CD4-positive, CD25-positive, alpha-beta regulatory T cell (primary cell): Measurements from ENCODE around the gene LGI4. TPM values are rescaled to one million over a fixed set of nuclear protein-coding genes. Genes with fewer than 3 reads are reported as not detected.

Experiments
- ATAC-seq, 2 donors: fragments of 150-1000 bp; cut with Tn5 transposase; one replicate each; pipeline ENCODE4 v1.10.0; 2021; ENCODE audit warnings: low read depth in 2 of 2, moderate number of reproducible peaks in 2 of 2, moderate library complexity in 1 of 2
- DNase-seq, 3 donors: peaks; one replicate each; pipeline versions ENCODE4 v3.0.0 to v3.0.0-alpha.2; 2012 to 2022; ENCODE audit warnings: mixed read lengths in 1 of 3
- H3K27ac ChIP-seq: one replicate; pipeline ENCODE4 v1.7.0; 2013; ENCODE audit warnings: mild to moderate bottlenecking, low read length; ENCODE audit not compliant: insufficient read depth, poor library complexity, severe bottlenecking
- H3K27me3 ChIP-seq: one replicate; pipeline ENCODE4 v1.7.0; 2013; ENCODE audit warnings: low read length; ENCODE audit not compliant: control insufficient read depth, insufficient read depth
- H3K36me3 ChIP-seq: one replicate; pipeline ENCODE4 v1.7.0; 2013; ENCODE audit warnings: mild to moderate bottlenecking, low read length, moderate library complexity; ENCODE audit not compliant: control insufficient read depth, insufficient read depth
- H3K4me1 ChIP-seq: 2 replicates; pipeline ENCODE4 v1.7.0; 2013; ENCODE audit warnings: mild to moderate bottlenecking, low read length; ENCODE audit not compliant: insufficient read depth, control insufficient read depth, poor library complexity, severe bottlenecking
- H3K4me3 ChIP-seq: one replicate; pipeline ENCODE4 v1.7.0; 2013; ENCODE audit warnings: low read depth, mild to moderate bottlenecking, low read length, moderate library complexity
- H3K9me3 ChIP-seq, 2 experiments: 1 replicate in 1 of 2; 2 replicates in 1 of 2; pipeline ENCODE4 v1.7.0; 2013; ENCODE audit warnings: low read length in 2 of 2, mild to moderate bottlenecking in 1 of 2, moderate library complexity in 1 of 2; ENCODE audit not compliant: control insufficient read depth in 2 of 2
- H3K27ac Mint-ChIP-seq, 3 donors: one replicate each; pipeline ENCODE4 v1.8.0; 2020 to 2022; ENCODE audit warnings: mild to moderate bottlenecking in 3 of 3, mixed read lengths in 3 of 3, moderate library complexity in 2 of 3
- H3K27me3 Mint-ChIP-seq: one replicate; pipeline ENCODE4 v1.8.0; 2022; ENCODE audit warnings: mild to moderate bottlenecking, mixed read lengths
- H3K36me3 Mint-ChIP-seq: one replicate; pipeline ENCODE4 v1.8.0; 2020; ENCODE audit warnings: mixed read lengths
- H3K4me1 Mint-ChIP-seq, 4 donors: one replicate each; pipeline ENCODE4 v1.8.0; 2020 to 2022; ENCODE audit warnings: mixed read lengths in 4 of 4, mild to moderate bottlenecking in 1 of 4
- H3K4me3 Mint-ChIP-seq, 4 donors: one replicate each; pipeline ENCODE4 v1.8.0; 2020 to 2022; ENCODE audit warnings: mild to moderate bottlenecking in 4 of 4, mixed read lengths in 4 of 4, moderate library complexity in 3 of 4
- H3K9me3 Mint-ChIP-seq, 7 donors: one replicate each; pipeline ENCODE4 v1.8.0; 2020 to 2022; ENCODE audit warnings: mixed read lengths in 7 of 7, mild to moderate bottlenecking in 3 of 7, moderate library complexity in 2 of 7
- polyA plus RNA-seq, 4 donors: library from polyadenylated mRNA; unstranded; fragments of 300-500 nt; fragmentation: Illumina TruSeq; gene quantifications; one replicate each; pipeline ENCODE4 v1.2.3, GENCODE V29; 2021
- total RNA-seq: library from RNA; stranded (reverse); gene quantifications from one replicate; pipeline ENCODE4 v1.2.3, GENCODE V29; 2022

LGI4 gene
- total and polyA plus RNA-seq, 5 donors from 2014 or later: 0.64 TPM; not detected in 4

- no peaks in the 10 kb centered on the region for H3K27me3 ChIP-seq
- DNase-seq (peak in 1 of 3 donors; percentile 28), ATAC-seq (no peak)
- H3K36me3 ChIP-seq: no peaks in the 10 kb centered on the region
- H3K4me1 ChIP-seq: peaks cover 43% of the 10 kb centered on the region
- H3K27ac Mint-ChIP-seq: peak overlapping the region in 1 of 3 donors; percentile 61
- H3K9me3 Mint-ChIP-seq: no peaks in the 10 kb centered on the region
- H3K4me1 Mint-ChIP-seq: peaks cover 6 to 41% (median 22%) of the 10 kb centered on the region in 4 donors
- no peaks in the 10 kb centered on the region for H3K9me3 ChIP-seq
- no peak overlapping the region for H3K4me3 ChIP-seq
- peaks cover 5% of the 10 kb centered on the region for H3K36me3 Mint-ChIP-seq
- no peak overlapping the region for H3K27ac ChIP-seq
- peaks cover 9% of the 10 kb centered on the region for H3K27me3 Mint-ChIP-seq
- H3K4me3 Mint-ChIP-seq: peak overlapping the region in 2 of 4 donors; percentile 38 to 85
Observed at GRCh38 chr19:35144600-35145436, 10.0 kb upstream of the LGI4 start.

- Histone ChIP-seq H3K27me3 (no peaks in the 10 kb centered on the region), H3K4me3 (no peak overlapping the region), H3K9me3 (no peaks in the 10 kb centered on the region), H3K4me1 (peaks cover 43% of the 10 kb centered on the region), H3K36me3 (no peaks in the 10 kb centered on the region), H3K27ac (no peak overlapping the region)
- Mint-ChIP-seq H3K27ac (peak overlapping the region in 2 of 3 donors; percentile 48 to 87), H3K9me3 (no peaks in the 10 kb centered on the region), H3K36me3 (peaks cover 2% of the 10 kb centered on the region), H3K27me3 (peaks cover 9% of the 10 kb centered on the region), H3K4me1 (peaks cover 6 to 41% (median 22%) of the 10 kb centered on the region in 4 donors), H3K4me3 (peak overlapping the region in 3 of 4 donors; percentile 21 to 74 (median 38))
- no peak for DNase-seq
- no peak for ATAC-seq
Observed at GRCh38 chr19:35144259-35144599, 9.4 kb upstream of the LGI4 start.

GRCh38 chr19:35143818-35144217 is 9.0 kb upstream of the LGI4 start:
- ATAC-seq (no peak), DNase-seq (no peak)
- Histone ChIP-seq H3K9me3 (no peaks in the 10 kb centered on the region), H3K27me3 (no peaks in the 10 kb centered on the region), H3K4me3 (no peak overlapping the region), H3K4me1 (peaks cover 43% of the 10 kb centered on the region), H3K27ac (no peak overlapping the region), H3K36me3 (no peaks in the 10 kb centered on the region)
- Mint-ChIP-seq H3K27me3 (peaks cover 9% of the 10 kb centered on the region), H3K27ac (peak overlapping the region in 2 of 3 donors; percentile 48 to 87), H3K36me3 (no peaks in the 10 kb centered on the region), H3K4me3 (peak overlapping the region; percentile 21 to 74 (median 60)), H3K4me1 (peaks cover 6 to 41% (median 22%) of the 10 kb centered on the region in 4 donors), H3K9me3 (no peaks in the 10 kb centered on the region)

- peak in 1 of 3 donors; percentile 13 for DNase-seq
- Mint-ChIP-seq H3K27me3 (peaks cover 9% of the 10 kb centered on the region), H3K9me3 (no peaks in the 10 kb centered on the region), H3K27ac (peak within 1 kb of the TSS; percentile 63 to 95 (median 91)), H3K4me1 (peaks cover 6 to 41% (median 22%) of the 10 kb centered on the region in 4 donors), H3K36me3 (no peaks in the 10 kb centered on the region), H3K4me3 (peak within 1 kb of the TSS; percentile 88 to 96 (median 90))
- H3K4me3 ChIP-seq: peak within 1 kb of the TSS; percentile 64
- peaks cover 43% of the 10 kb centered on the region for H3K4me1 ChIP-seq
- H3K9me3 ChIP-seq: no peaks in the 10 kb centered on the region
- no peaks in the 10 kb centered on the region for H3K36me3 ChIP-seq
- H3K27me3 ChIP-seq: no peaks in the 10 kb centered on the region
- no peak for ATAC-seq
- no peak within 1 kb of the TSS for H3K27ac ChIP-seq
Observed at GRCh38 chr19:35143231-35143715, 8.4 kb upstream of the LGI4 start, which contains the start of gene FXYD7. FXYD7 (plus strand) TSS chr19:35143255; CDS start chr19:35143334, 79 bp downstream.

GRCh38 chr19:35142606-35143230 is 7.9 kb upstream of the LGI4 start:
- H3K27me3 ChIP-seq: no peaks in the 10 kb centered on the region
- H3K9me3 ChIP-seq: no peaks in the 10 kb centered on the region
- Mint-ChIP-seq H3K4me1 (peaks cover 6 to 41% (median 22%) of the 10 kb centered on the region in 4 donors), H3K36me3 (no peaks in the 10 kb centered on the region), H3K27me3 (peaks cover 9% of the 10 kb centered on the region), H3K9me3 (no peaks in the 10 kb centered on the region), H3K27ac (peak overlapping the region in 1 of 3 donors; percentile 32), H3K4me3 (peak overlapping the region; percentile 75 to 89 (median 78))
- DNase-seq (peak; percentile 63 to 72 (median 68)), ATAC-seq (peak; percentile 23 to 29)
- peak overlapping the region; percentile 64 for H3K4me3 ChIP-seq
- no peaks in the 10 kb centered on the region for H3K36me3 ChIP-seq
- no peak overlapping the region for H3K27ac ChIP-seq
- peaks cover 43% of the 10 kb centered on the region for H3K4me1 ChIP-seq

GRCh38 chr19:35141837-35142605 is 7.2 kb upstream of the LGI4 start:
- ATAC-seq: peak in 1 of 2 donors; percentile 0
- peaks cover 9% of the 10 kb centered on the region for H3K27me3 Mint-ChIP-seq
- H3K27me3 ChIP-seq: no peaks in the 10 kb centered on the region
- H3K27ac ChIP-seq: peak overlapping the region; percentile 29
- peak overlapping the region; percentile 63 to 95 (median 91) for H3K27ac Mint-ChIP-seq
- peak in 2 of 3 donors; percentile 17 to 40 for DNase-seq
- no peaks in the 10 kb centered on the region for H3K9me3 ChIP-seq
- H3K9me3 Mint-ChIP-seq: no peaks in the 10 kb centered on the region
- H3K4me1 Mint-ChIP-seq: peaks cover 6 to 41% (median 21%) of the 10 kb centered on the region in 4 donors
- H3K4me3 Mint-ChIP-seq: peak overlapping the region; percentile 88 to 96 (median 90)
- H3K36me3 Mint-ChIP-seq: no peaks in the 10 kb centered on the region
- no peaks in the 10 kb centered on the region for H3K36me3 ChIP-seq
- peak overlapping the region; percentile 64 for H3K4me3 ChIP-seq
- peaks cover 43% of the 10 kb centered on the region for H3K4me1 ChIP-seq
